ENCODE measurements around the gene FCRL5. TPM values are rescaled to one million over a fixed set of nuclear protein-coding genes. Genes with fewer than 3 reads are reported as not detected.
"Not testable (repeated sequence)": the region's sequence is repeated elsewhere in the genome, so short reads cannot be mapped to it uniquely, and the experiment has no call there.

FCRL5 gene
- polyA plus RNA-seq (ENCODE audit: insufficient read length in 12 of 12) = 1 to 10 TPM in 1 of 12 donors, under 1 TPM in 7, not detected in 4; 0.04 to 1.5 (median 0.07) TPM
- long read RNA-seq, donor 1 = 0 reads
- long read RNA-seq, donor 2 = 0 reads
- long read RNA-seq, donor 3 = 0 reads
- long read RNA-seq, donor 4 = 0 reads
- long read RNA-seq, donor 5 = 0 reads
- long read RNA-seq, donor 6 = 0 reads
- long read RNA-seq, donor 7 = 0 reads
- long read RNA-seq, donor 8 = 0 reads
- long read RNA-seq, donor 9 = 0 reads
- long read RNA-seq, donor 10 = 0 reads
- long read RNA-seq, donor 11 = 0 reads

DNA sequence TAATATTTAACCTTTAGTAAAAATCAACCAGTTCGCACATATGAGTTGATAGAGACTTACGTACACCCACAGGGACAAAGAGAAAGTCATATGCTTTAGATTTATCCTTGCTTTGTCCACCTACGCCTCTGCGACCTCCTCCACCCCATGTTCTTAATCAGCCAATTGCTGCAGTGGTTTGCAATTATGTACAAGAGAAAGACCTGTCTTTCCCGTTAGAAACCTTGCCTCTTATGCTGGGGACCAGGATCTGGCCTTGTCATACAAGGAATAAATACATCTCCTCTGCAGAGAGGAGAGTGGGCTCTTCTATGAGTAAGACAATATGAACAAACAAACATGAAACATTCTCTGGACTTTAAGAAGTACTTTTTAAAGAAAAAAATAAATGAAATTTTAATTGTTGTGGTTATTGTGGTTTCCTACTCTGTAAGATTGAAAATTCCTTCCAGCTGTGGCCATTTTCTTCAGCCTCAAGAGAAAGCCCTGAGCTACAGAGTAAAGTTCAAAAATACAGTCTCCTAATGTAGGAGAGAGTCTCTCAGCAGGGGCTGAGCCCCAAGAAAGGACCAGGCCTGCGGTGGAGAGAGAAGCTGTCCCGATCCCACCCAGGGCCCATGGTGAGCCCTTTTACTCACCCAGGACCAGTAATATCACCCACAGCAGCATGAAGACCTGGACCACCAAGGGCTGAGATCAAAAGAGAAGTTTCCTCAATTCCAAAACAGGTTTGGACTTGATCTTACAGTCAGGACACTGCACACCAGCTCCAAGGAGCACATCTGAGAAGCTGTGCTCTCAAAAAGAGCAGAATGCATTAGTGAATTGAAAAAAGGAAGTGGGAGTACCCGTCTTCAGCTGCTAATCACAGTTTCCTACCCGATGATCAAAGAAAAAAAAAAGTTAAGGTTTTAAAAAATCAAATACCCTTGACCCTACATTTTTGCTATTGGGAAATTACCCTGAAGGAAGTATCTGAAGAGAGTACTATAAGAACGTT lies at the start of gene FCRL5:
Gene FCRL5, minus strand, starts transcription at position 822 of the 1,000 bp plus-strand sequence. Its CDS starts 153 bp downstream, at position 669.
- no peak for DNase-seq

DNA sequence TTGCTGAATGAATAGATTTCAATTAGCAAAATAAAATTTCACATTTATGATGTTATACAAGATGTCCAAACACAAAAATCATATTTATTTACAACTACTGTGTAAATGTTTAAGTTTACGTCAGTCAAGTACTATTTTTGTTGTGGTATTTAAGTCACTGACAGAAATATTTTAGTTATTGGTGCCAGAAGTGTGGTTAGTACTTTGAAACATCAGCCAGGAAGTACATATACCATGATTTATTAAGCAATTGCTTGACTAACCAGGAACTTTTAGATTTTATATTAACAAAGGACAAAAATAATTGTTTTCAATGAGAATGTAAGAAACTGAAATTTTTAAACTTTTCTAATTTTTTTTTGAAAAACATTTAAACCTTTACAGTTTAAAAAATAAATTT lies 47.9 kb upstream of the FCRL5 start:
- no peak for DNase-seq

DNA sequence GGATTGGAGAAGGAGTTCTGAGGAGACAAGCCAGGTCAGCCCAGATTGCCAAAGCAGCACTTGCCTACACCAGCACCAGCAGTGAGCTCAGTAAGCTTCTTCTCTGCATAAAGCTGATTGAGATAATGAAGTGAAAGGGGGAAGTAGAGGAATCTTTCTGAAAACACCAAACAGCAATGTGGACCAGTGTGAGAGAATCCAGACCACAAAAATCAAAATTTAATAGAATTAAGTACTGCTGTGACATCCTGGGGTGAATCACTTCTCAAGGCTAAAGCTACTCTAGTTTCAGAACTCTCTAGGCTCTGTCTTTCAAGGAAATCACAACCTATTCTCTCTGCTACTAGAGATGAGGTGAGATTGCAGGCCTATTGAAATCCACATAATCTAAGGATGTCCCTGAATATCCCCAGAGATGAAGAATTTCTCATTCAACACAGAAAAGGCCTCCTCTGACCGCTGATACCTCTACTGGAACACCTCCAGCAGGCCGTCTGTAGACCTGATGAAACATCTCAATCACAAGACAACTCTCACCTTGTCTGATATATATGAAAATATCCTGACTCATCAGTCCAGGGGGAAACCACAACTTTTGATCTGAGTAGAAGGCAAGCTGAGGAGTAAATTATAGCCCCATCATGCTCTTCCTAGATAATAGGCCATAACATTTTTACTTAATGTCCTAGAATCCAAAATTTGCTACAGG lies 45.8 kb upstream of the FCRL5 start, which contains the start of gene FCRL4:
Gene FCRL4, minus strand, starts transcription at position 127 of the 709 bp plus-strand sequence. CDS start 141 bp downstream, outside the sequence.
- DNase-seq = no peak

DNA sequence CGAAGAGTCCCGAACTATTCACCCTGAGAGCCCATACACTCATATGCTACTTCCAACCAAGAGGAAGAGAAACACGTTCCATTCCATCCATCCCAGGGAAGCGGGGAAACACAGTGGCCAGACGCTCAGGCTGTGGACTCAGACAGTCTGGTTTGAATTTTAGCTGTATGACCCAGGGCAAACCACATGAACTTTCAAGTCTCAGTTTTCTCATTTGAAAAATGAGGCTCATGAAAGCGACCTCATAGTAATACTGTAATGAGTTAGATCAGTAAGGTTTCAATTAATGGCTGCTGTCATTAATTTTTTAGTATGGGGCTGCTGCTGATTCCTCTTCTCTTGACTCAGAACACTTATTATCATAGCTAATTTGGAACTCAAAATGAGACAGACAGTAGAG lies 44.1 kb upstream of the FCRL5 start:
- DNase-seq = no peak

DNA sequence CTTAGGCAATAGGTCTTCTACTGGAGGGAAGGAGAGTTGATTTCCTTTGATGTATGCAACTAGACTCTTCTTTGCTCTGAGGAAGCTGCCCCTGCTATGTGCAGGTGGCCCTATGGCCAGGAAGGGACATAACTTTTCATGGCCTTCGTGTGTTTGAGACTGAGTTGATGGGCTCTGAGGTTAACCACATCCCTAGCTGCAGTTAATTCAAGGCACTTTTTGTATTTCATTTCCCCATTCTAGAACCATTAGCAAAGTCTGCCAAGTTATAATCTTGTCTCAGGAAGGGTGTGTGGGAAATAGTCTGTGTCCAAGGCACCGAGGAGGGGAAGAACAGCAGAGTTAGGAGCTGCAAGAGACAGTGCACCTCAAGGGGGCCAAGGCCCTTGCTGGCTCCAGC lies 43.0 kb upstream of the FCRL5 start:
- no peak for DNase-seq

DNA sequence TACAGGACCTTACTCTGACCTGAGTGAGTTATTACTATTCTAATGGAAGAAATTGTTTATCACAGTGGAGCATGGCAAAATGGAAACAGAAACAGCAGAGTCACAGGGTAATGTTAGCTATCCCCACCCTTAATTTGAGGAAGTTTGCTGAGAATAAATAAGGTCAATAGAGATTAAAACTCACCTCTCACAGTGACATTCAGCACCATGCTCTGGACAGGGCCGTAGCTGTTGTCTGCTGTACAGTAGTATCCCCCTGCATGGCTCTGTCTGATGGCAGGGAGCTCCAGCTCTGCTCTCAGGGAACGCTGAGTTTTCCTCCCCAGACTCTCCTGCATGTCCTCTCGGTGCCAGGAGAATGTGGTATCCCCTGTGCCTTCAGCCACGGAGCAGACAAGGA lies 33.7 kb upstream of the FCRL5 start:
- no peak for DNase-seq

DNA sequence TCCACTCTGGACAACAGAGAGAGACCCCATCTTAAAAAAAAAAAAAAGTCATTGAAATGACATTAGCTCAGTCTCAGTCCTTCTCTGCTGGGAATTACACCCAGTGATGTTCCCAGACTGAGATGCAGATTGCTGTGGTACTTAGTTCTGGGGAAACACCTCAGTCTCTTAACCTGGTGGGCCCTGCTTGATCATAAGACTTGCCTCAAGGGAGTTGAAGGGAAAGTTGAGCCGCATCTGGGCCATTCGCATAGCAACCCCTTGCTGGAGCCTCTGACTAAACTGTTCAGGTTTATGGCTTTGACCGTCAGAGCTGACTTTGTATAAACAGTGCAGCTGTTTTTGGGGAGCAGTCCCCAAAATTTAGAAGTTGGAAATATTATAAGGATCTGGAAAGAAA lies 32.2 kb upstream of the FCRL5 start:
- no peak for DNase-seq

DNA sequence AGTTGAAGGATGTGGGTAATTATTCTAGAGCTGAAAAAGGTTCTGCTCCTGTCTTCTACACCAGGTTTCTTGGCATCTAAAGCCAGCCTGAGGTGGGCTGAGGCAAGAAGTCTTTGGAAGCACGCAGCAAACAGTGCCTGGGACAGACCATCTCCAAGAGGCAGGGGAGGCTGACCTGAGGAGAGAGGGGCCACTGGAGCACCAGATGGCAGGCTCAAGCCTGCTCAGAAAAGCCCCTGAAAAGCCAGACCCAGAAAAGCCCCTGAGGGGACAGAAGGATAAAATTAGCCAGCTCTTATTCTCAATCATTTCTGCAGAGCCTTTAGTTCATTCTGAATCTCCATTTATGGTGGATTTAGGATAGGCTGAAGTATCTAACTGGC lies 28.5 kb upstream of the FCRL5 start:
- no peak for DNase-seq

DNA sequence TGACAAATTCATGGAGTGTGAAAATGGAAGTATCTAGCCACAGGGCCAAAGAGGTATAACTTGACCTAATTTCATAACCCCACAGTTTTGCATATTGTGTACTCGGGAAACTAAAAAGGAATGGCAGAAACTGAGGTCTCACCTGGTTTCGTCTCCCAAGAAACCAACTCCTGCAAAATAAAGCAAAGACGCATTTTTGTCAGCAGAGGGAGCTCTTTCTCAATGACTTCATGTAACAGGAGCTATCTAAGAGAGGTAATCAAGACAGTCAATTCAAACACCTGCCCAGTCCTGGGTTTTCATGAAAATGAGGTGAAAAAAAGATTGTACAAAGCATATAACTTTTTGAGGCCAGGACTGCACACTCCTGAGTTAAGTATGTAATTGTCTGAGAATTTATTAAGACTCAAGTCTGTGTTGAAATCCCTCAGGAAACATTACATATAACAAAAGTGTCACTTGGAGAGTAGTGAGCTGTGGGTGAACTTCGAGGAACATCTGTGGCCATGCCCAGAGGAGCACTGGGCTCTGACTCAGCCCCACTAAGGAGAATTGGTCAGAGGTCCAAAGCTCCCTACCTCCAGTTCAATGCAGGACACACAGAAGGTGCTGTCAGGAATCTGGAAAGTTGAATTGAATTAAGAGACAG lies 28.0 kb upstream of the FCRL5 start:
- DNase-seq = peak; percentile 37

DNA sequence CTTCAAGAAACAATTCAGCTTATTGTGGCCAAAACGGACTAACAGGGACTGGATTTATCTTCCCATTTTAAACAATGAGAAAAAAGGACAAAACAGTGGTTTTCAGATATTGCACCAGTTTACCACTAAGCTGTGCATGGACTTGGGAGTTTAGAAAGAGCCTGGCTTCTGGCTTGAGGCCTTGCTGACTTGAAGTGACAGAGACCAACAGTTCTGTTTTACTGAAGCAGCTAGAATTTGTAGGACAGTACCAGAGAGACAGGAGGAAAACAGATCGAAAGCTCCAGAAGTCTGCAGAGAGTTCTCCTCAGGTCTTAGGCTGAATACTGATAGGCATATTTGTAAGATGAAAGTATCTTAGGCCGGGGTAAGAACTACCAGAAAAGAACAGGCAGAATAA lies 25.1 kb upstream of the FCRL5 start:
- no peak for DNase-seq

DNA sequence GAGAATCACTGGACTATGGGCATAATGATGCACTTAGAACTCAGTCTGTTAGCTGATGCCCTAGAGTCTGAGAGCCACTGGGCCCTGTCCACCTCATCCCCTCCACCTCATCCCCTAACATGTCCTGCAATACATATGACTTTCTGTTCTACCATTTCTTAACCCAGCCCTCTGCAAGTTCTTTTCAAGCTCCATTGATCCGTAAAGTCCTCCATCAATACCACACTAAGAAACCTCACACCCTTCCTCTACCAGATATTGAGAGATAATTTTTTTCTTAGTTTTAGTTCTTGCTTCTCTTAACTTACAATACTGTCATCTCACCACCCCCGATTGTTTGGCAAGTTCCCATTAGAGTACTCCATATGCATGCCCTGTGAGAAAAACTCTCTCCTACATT lies 23.4 kb upstream of the FCRL5 start:
- no peak for DNase-seq

DNA sequence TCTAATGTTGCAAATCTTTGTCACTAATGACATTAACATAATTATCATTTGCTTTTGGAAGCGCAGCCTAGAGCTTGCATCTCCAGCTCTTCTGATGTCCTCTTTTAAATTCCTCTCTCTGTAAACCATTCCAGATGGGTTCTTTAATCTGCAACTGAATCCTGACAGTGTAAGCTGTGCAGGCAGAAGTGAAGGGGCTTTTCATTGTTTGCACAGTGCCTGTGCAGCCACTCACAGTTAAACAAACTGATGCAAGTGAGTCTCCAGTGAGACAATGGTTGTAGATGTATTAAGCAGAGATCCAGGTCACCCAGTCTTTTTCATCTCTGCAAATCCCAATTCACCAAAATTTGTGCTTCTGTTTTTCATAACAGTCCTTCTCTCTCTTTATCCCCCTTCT lies 22.5 kb upstream of the FCRL5 start:
- no peak for DNase-seq

DNA sequence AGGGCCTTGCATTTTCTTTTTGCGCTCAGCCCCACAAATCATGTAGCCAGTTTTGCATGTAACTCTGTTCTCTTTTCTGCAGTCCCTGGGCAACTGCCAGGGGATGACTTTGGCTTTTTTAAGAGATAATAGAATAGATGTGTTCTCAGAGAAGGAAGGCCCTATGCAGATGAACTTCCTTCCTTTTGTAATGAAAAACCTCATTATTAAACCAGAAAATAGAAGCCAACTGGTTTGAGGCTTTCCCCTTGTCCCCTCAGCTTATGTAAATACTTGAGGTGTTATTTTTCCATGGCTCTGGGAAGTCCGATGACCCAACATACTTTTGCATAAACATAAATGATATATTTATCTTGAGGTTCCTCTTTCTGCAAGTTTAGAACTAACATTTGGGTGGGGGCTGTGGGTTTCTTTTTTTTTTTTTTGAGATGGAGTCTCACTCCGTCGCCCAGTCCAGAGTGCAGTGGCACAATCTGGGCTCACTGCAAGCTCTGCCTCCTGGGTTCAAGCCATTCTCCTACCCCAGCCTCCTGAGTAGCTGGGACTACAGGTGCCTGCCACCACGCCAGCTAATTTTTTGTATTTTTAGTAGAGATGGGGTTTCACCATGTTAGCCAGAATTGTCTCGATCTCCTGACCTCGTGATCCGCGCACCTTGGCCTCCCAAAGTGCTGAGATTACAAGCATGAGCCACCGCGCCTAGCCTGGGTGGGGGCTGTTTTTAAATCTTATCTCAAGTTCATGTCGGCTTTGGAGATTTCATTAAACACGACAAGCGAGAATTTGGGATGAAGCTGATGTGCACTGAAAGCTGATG lies 14.4 kb upstream of the FCRL5 start:
- DNase-seq = no peak

DNA sequence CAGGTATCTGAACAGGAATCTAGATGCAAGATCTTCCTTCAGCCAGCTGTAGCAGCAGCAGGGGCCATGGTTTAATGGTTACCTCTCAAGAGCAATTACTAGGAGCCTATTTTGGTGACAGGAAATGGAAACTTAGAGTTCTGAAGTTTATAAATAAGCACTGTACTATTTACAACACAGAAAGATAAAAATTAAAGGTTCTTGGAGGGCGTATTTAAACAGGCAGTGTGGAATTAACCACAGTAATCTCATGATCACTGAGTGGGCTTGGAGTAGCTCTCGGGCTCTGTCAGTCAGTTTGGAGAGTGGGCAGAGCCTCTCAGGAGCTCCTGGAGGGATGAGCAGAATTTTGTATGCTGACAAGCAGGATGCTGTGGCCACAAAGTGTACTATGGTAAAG lies 10.2 kb upstream of the FCRL5 start:
- no peak for DNase-seq

DNA sequence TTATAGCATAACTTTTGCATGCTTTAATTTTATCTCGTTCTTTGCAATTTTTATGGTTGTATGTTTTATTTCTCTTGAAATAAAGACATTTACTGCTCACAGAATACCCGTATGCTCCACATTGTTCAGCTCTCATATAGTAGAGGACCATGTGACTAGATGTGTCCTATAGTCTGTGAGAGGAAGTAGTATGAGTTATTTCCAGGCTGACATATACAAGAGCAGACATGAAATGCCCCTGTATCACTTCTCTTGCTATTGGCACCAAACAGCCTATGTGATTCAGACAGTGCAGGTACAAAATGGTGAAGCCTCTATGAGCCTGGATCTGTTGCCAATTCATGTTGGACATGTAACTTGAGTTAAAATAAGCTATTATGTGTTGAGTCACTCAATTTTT lies 5.8 kb upstream of the FCRL5 start:
- DNase-seq = no peak

DNA sequence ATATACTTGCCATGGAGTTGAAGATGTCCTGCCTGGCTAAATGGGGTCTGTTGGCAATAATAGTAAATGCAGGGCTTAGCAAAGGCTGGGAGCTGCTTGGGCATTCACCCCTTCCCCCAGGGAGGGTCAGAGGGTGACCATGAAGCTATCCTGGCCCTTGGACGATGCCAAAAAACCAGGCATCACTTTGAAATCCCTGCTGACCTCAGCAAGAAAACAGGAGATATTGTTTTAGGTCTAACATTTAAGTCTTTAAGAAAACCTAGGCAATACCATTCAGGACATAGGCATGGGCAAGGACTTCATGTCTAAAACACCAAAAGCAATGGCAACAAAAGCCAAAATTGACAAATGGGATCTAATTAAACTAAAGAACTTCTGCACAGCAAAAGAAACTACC lies 4.2 kb downstream of the FCRL5 start:
- DNase-seq = not testable (repeated sequence)

DNA sequence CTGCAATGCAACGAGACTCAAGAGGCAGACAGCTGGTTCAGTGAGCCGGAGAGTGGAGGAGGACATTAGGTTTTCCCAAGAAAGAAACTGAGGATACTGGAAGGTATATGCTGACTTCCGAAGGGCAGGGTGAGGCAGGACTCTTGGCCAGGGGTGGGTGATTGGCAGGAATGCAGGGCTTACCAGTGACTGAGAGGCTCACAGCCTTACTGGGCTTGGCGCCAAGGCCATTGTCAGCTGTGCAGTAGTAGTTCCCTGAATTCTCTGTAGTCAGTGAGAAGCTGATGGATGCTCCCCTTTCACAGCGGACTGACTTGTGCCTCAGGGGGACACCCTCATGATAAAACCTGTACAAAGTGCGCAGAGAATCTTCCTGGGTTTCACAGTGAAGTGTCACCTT lies 9.6 kb downstream of the FCRL5 start:
- no peak for DNase-seq

DNA sequence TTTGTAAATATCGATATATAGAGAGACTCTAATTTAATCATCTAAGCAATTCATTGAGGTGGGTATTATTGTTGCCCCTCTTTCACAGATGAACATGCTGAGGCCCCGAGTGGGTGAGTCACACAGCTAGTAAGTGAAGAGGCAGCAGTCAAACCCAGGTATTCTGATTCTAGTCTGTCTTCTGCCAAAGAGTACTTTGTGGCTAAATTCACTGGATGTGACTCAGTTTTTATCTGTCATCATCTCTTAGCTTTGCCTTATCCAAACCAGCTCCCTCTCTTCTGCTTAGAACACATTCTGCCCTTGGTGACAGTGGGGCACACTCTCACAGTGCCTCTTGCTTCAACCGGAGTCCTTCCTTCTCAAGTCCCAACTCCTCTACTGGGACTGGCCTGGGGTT lies 11.5 kb downstream of the FCRL5 start:
- no peak for DNase-seq

DNA sequence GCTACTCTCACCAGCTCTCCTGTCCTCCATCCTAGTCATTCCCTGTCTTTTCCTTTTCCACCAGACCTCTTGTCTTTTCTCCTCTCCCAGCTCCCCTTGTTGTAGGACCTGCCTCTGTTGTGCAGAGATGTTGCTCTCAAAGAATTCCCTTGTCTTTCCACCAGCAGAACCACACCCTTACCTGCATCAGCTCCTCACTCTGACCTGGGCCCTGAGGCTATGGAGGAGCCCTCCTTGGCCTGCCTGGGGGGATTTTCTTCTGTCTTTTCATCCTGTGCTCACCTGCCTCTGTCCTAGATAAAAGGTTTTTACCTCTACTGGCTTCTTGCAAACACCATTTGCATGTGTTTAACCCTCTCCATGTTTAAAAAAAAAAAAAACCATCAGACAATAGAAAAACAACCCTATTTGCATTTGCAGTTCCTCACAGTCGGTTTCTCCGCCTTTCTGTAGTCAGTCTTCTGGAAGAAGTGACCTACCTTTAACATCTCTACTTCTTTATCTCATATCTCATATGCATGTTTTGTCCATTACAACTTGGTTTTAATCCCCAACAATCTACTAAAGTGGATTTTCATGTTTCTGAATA lies 12.1 kb downstream of the FCRL5 start:
- DNase-seq = no peak

DNA sequence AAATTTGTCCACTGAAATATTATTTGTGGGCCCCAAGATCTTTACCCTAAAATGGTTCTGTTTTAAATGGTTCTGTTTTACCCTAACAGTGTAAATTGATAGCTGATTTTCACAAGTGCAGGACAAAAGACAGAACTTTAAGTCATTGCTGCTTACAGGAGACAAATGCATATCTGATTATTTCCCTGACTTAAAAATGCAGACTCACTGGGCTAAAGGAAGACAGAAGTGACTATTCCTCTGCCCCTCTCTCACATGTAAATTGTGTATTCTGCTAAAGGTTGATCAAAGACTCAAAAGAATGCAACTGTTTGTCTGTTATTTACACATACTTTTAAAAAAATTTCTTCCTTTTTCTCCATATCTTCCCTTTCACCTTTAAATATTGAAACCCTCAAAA lies 12.7 kb downstream of the FCRL5 start:
- no peak for DNase-seq

DNA sequence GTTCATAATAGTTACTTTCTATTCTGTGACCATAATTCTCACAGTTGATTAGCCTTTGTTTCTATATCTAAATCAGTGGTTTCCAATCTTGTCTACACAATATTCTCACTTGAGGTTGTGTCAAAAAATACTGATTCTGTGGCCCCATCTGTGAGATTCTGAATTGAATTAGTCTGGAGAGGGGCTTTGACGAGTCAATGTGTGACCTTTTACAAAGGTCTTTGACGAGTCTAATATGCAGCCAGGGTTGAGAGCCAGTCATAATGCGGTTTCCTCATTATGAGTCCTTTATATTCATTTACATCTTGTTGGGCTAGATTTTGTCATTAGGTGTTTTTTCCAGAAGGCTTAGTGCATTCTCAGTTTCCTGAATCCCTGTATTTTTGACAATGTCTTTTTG lies 19.7 kb downstream of the FCRL5 start:
- DNase-seq = no peak

Data from muscle of arm (tissue), 14 donors.